IMR-90 (cell line): ENCODE results near the gene SURF1.

Experiments
- CEBPB ChIP-seq: IDR thresholded peaks from 2 replicates; pipeline ENCODE4 v1.6.1; 2012; ENCODE audit warnings: low read depth, low read length, improper control_type of control experiment
- POLR2A ChIP-seq: IDR thresholded peaks from 2 replicates; pipeline ENCODE4 v1.6.1; 2012; ENCODE audit warnings: mild to moderate bottlenecking, low read depth, low read length
- RAD21 ChIP-seq: IDR thresholded peaks from 2 replicates; pipeline ENCODE4 v1.6.1; 2012; ENCODE audit warnings: low read length, improper control_type of control experiment
- TF ChIP-seq, protein P1 (sequence below): conservative IDR thresholded peaks from 2 replicates; pipeline ENCODE4 v1.5.1; 2012; ENCODE audit warnings: mild to moderate bottlenecking, low read depth, low read length, improper control_type of control experiment
- TF ChIP-seq, protein P2 (sequence below): fragments of 150-350 bp; IDR thresholded peaks from 2 replicates; pipeline ENCODE4 v1.6.1; 2017; ENCODE audit warnings: mild to moderate bottlenecking, antibody characterized with exemption, low read length, low read depth

DNA sequence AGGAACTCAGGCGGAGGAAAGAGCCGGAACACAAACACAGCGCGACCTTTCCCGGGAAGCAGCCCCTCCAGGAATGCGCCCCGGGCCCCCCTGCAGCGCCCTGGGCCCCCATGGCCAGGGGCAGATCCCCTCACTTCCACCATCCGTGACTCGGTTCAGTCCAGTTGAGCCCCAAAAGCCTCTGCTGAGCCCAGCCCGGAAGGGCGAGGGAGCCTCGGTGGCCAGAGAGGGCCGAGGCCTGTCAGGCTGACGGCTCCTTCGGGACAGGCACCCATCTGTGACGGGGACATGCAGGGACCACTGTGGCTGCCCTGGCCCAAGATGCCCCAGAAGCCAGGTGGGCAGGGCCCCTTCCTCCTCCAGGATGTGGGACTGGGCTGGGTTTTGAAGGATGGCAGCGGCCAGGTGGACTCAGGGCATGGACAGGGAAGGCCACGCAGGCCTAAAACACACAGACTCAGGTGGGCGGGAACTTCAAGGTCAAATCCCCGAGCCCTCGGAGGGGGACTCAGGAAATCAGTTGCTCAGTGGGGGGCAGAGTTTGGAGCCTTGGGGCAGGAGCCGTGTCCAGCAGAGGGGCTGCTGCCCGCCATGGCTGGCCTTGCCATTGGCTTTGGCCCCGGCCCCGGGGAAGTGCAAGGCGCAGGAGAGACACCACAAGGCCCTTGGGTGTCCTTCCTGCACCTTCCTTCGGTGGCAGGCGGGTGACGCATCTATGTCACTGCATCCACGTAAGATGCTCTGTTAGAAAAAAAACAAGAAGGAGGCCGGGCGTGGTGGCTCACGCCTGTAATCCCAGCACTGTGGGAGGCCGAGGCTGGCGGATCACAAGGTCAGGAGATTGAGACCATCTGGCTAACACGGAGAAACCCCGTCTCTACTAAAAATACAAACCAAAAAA, 51.6 kb downstream of the SURF1 start:
- TF ChIP-seq, protein P1, sequence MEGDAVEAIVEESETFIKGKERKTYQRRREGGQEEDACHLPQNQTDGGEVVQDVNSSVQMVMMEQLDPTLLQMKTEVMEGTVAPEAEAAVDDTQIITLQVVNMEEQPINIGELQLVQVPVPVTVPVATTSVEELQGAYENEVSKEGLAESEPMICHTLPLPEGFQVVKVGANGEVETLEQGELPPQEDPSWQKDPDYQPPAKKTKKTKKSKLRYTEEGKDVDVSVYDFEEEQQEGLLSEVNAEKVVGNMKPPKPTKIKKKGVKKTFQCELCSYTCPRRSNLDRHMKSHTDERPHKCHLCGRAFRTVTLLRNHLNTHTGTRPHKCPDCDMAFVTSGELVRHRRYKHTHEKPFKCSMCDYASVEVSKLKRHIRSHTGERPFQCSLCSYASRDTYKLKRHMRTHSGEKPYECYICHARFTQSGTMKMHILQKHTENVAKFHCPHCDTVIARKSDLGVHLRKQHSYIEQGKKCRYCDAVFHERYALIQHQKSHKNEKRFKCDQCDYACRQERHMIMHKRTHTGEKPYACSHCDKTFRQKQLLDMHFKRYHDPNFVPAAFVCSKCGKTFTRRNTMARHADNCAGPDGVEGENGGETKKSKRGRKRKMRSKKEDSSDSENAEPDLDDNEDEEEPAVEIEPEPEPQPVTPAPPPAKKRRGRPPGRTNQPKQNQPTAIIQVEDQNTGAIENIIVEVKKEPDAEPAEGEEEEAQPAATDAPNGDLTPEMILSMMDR: no peak
- TF ChIP-seq POLR2A (no peak), CEBPB (no peak), RAD21 (no peak)
- TF ChIP-seq, protein P2, sequence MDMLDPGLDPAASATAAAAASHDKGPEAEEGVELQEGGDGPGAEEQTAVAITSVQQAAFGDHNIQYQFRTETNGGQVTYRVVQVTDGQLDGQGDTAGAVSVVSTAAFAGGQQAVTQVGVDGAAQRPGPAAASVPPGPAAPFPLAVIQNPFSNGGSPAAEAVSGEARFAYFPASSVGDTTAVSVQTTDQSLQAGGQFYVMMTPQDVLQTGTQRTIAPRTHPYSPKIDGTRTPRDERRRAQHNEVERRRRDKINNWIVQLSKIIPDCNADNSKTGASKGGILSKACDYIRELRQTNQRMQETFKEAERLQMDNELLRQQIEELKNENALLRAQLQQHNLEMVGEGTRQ: no peak
